ENCODE data around the gene LAMB3.

- TF ChIP-seq CTCF (IDR thresholded peaks at IDR 0.05; ENCODE audit: insufficient read depth, low read length, poor library complexity, severe bottlenecking) = no peak
- no peak for TF ChIP-seq EZH2phosphoT487 (conservative IDR thresholded peaks at IDR 0.05; ENCODE audit: low read length)
These were observed 64.4 kb downstream of the LAMB3 start for GRCh38 chr1:209587789-209588188.

All from SU-DHL-6 (cell line).